ENCODE results near the gene LRRTM3. TPM values are rescaled to one million over a fixed set of nuclear protein-coding genes. Genes with fewer than 3 reads are reported as not detected.

Gene LRRTM3
- polyA plus RNA-seq, 1 of the 3 experiments (the other 2 are of a cell fraction): not detected

DNA sequence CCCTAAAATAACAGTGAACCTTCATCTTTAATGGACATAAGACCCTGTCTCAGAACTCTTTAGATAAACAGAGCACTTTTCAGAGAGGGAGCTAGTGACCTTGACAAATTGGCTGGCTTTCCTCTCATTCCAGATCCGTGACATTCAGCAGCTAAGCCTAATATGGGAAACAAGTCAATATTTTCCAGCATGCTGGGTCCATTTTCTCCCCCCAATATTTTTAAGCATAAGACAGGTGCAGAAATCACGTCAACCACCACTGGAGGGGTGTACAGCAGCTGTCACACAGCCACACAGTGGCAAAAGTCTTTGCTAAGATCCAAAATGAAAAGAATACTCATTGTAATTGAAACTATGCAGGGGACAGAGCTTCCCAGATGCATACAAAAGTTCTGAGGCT, 26.1 kb downstream of the LRRTM3 start:
- no peak overlapping the region for H3K27ac ChIP-seq (ENCODE audit: low read depth in 2 of 2, low read length in 1 of 2)
- H3K27me3 ChIP-seq (ENCODE audit: insufficient read depth): no peaks in the 10 kb centered on the region
- no peak overlapping the region for H2AFZ ChIP-seq (ENCODE audit: low read depth)
- no peak overlapping the region for H3K9ac ChIP-seq
- H3K79me2 ChIP-seq (ENCODE audit: insufficient read depth): no peaks in the 10 kb centered on the region
- no peak overlapping the region for H3K4me3 ChIP-seq (ENCODE audit: low read depth in 2 of 2, low read length in 1 of 2)
- POLR2A ChIA-PET: no interaction called here
- no peaks in the 10 kb centered on the region for H3F3A ChIP-seq (replicated peaks; ENCODE audit: insufficient read depth)
- no peaks in the 10 kb centered on the region for H3K9me2 ChIP-seq
- no peaks in the 10 kb centered on the region for H3K4me1 ChIP-seq (ENCODE audit: control insufficient read depth in 1 of 2, insufficient read depth in 2 of 2, low read depth in 1 of 2, low read length in 1 of 2)
- no peak for TF ChIP-seq POLR2AphosphoS5 (IDR thresholded peaks at IDR 0.05; ENCODE audit: low read depth, low read length)
- TF ChIP-seq SIN3A (IDR thresholded peaks at IDR 0.05; ENCODE audit: borderline replicate concordance, low read depth, low read length): no peak
- no peak for TF ChIP-seq REST (IDR thresholded peaks at IDR 0.05; ENCODE audit: low read depth, low read length)
- no peak for TF ChIP-seq CTCF (IDR thresholded peaks at IDR 0.05)
- no peak for TF ChIP-seq TCF12 (IDR thresholded peaks at IDR 0.05)
- TF ChIP-seq RAD21 (IDR thresholded peaks at IDR 0.05; ENCODE audit: low read length): no peak
- TF ChIP-seq RCOR1 (IDR thresholded peaks at IDR 0.05; ENCODE audit: low read length): no peak
- TF ChIP-seq FOXM1 (IDR thresholded peaks at IDR 0.05; ENCODE audit: low read depth): no peak
- TF ChIP-seq GATA2 (CRISPR knock-in tag; IDR thresholded peaks at IDR 0.05): no peak
- no peak for TF ChIP-seq YY1 (IDR thresholded peaks at IDR 0.05; ENCODE audit: low read depth)
- TF ChIP-seq RFX5 (IDR thresholded peaks at IDR 0.05; ENCODE audit: low read length): no peak
- TF ChIP-seq MEF2A (IDR thresholded peaks at IDR 0.05; ENCODE audit: borderline replicate concordance, low read depth): no peak
- TF ChIP-seq MXI1 (IDR thresholded peaks at IDR 0.05; ENCODE audit: low read depth, low read length): no peak
- no peak overlapping the region for H3K4me2 ChIP-seq
- H4K20me1 ChIP-seq (ENCODE audit: insufficient read depth): no peaks in the 10 kb centered on the region
- no peaks in the 10 kb centered on the region for H3K36me3 ChIP-seq (replicated peaks in 1 of 2; ENCODE audit: control insufficient read depth in 1 of 2, insufficient read depth in 2 of 2, low read length in 1 of 2)
- CTCF ChIA-PET: interaction anchor here (3.0 kb wide), 1 partner anchor 26 kb away, joined by 8 read pairs; the partner anchor contains the start of gene LRRTM3
- no peaks in the 10 kb centered on the region for H3K9me3 ChIP-seq
- 3% methylated on average over 2 of the region's 2 CpGs for WGBS (ENCODE audit: low lambda C conversion rate)
- DNase-seq: no peak

DNA sequence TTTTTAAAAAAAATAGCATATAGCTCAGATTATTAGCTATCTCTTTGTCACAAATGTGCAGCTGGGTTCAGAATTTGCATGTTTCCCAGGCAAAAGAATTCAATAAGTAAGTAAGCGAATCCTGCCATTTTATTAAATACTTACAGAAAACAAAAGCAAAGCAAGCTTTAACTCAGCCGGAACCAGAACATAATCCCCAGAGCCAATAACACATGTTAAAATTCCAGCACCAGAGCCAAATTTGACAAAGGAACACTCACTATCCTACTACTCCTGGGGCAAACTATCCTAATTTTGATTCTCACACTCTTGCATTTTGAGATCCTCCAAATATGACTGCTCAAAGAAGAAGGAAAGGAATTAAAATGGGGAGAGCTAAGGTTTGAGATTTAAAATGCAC, 32.6 kb downstream of the LRRTM3 start:
- Histone ChIP-seq H3K4me1 (ENCODE audit: control insufficient read depth in 1 of 2, insufficient read depth in 2 of 2, low read depth in 1 of 2, low read length in 1 of 2) (no peaks in the 10 kb centered on the region), H3K27ac (ENCODE audit: low read depth in 2 of 2, low read length in 1 of 2) (no peak overlapping the region), H3F3A (replicated peaks; ENCODE audit: insufficient read depth) (no peaks in the 10 kb centered on the region), H3K4me3 (ENCODE audit: low read depth in 2 of 2, low read length in 1 of 2) (no peak overlapping the region), H3K36me3 (replicated peaks in 1 of 2; ENCODE audit: control insufficient read depth in 1 of 2, insufficient read depth in 2 of 2, low read length in 1 of 2) (no peaks in the 10 kb centered on the region), H3K27me3 (ENCODE audit: insufficient read depth) (no peaks in the 10 kb centered on the region), H3K9ac (no peak overlapping the region), H2AFZ (ENCODE audit: low read depth) (no peak overlapping the region), H3K79me2 (ENCODE audit: insufficient read depth) (no peaks in the 10 kb centered on the region), H3K9me3 (no peaks in the 10 kb centered on the region), H4K20me1 (ENCODE audit: insufficient read depth) (no peaks in the 10 kb centered on the region), H3K4me2 (no peak overlapping the region), H3K9me2 (no peaks in the 10 kb centered on the region)
- DNase-seq: no peak
- CTCF ChIA-PET: interaction anchor here (1.1 kb wide), 1 partner anchor 9 kb away, joined by 3 read pairs; no protein-coding TSS in a partner anchor
- POLR2A ChIA-PET: no interaction called here
- WGBS (ENCODE audit: low lambda C conversion rate): 9% methylated on average over 2 of the region's 2 CpGs
- TF ChIP-seq, protein P1, sequence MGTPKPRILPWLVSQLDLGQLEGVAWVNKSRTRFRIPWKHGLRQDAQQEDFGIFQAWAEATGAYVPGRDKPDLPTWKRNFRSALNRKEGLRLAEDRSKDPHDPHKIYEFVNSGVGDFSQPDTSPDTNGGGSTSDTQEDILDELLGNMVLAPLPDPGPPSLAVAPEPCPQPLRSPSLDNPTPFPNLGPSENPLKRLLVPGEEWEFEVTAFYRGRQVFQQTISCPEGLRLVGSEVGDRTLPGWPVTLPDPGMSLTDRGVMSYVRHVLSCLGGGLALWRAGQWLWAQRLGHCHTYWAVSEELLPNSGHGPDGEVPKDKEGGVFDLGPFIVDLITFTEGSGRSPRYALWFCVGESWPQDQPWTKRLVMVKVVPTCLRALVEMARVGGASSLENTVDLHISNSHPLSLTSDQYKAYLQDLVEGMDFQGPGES (IDR thresholded peaks at IDR 0.05; ENCODE audit: low read depth, low read length): no peak
- TF ChIP-seq ZBTB33 (IDR thresholded peaks at IDR 0.05; ENCODE audit: borderline replicate concordance, low read depth): no peak
- no peak for TF ChIP-seq RXRA (IDR thresholded peaks at IDR 0.05; ENCODE audit: borderline replicate concordance, low read depth)
- TF ChIP-seq TAF1 (IDR thresholded peaks at IDR 0.05; ENCODE audit: borderline replicate concordance, low read depth, low read length): no peak
- no peak for TF ChIP-seq CTCF (IDR thresholded peaks at IDR 0.05)
- TF ChIP-seq TEAD4 (IDR thresholded peaks at IDR 0.05; ENCODE audit: borderline replicate concordance, insufficient read depth): no peak
